Naive thymus-derived CD8-positive, alpha-beta T cell (primary cell): ENCODE measurements around the gene ADI1. TPM values are rescaled to one million over a fixed set of nuclear protein-coding genes. Genes with fewer than 3 reads are reported as not detected.
"Not testable (repeated sequence)": the region's sequence is repeated elsewhere in the genome, so short reads cannot be mapped to it uniquely, and the experiment has no call there.

Experiments
- ATAC-seq, 2 donors: fragments of 150-1000 bp; cut with Tn5 transposase in 1 of 2; sonication (Bioruptor Pico), chemical (Tn5 transposase) in 1 of 2; 1 replicate in 1 of 2; 2 replicates in 1 of 2; pipeline ENCODE4 v1.10.0; 2021; ENCODE audit warnings: mild to moderate bottlenecking in 2 of 2, moderate library complexity in 2 of 2
- POLR2A ChIA-PET: fragments of 350-600 bp; sonication (Branson Sonifier 250); formaldehyde crosslinking; loops from one replicate; lab custom pipeline; 2021; ENCODE audit warnings: antibody characterized with exemption; lab: Charles Lee
- DNase-seq, 10 donors: peaks; one replicate each; pipeline versions ENCODE4 v3.0.0 to v3.0.0-alpha.2; 2020 to 2022
- H3K27ac Mint-ChIP-seq, 10 donors: one replicate each; pipeline ENCODE4 v1.8.0; 2020 to 2022; ENCODE audit warnings: mild to moderate bottlenecking in 10 of 10, mixed read lengths in 10 of 10, moderate library complexity in 4 of 10, inconsistent platforms in 1 of 10
- H3K27me3 Mint-ChIP-seq, 5 donors: one replicate each; pipeline ENCODE4 v1.8.0; 2021 to 2022; ENCODE audit warnings: mixed read lengths in 5 of 5
- H3K36me3 Mint-ChIP-seq, 3 donors: one replicate each; pipeline ENCODE4 v1.8.0; 2020 to 2022; ENCODE audit warnings: mixed read lengths in 3 of 3, mild to moderate bottlenecking in 2 of 3, inconsistent platforms in 1 of 3
- H3K4me1 Mint-ChIP-seq, 4 donors: one replicate each; pipeline ENCODE4 v1.8.0; 2021 to 2022; ENCODE audit warnings: mixed read lengths in 4 of 4
- H3K4me3 Mint-ChIP-seq, 10 donors: one replicate each; pipeline ENCODE4 v1.8.0; 2020 to 2022; ENCODE audit warnings: mild to moderate bottlenecking in 10 of 10, mixed read lengths in 10 of 10, moderate library complexity in 6 of 10, inconsistent platforms in 1 of 10
- H3K9me3 Mint-ChIP-seq, 9 donors: one replicate each; pipeline ENCODE4 v1.8.0; 2020 to 2022; ENCODE audit warnings: mixed read lengths in 9 of 9, mild to moderate bottlenecking in 3 of 9, inconsistent platforms in 1 of 9, moderate library complexity in 1 of 9
- polyA plus RNA-seq, 3 donors: library from polyadenylated mRNA; unstranded; fragments of 300-500 nt; fragmentation: Illumina TruSeq; gene quantifications; one replicate each; pipeline ENCODE4 v1.2.3, GENCODE V29; 2021
- total RNA-seq, 8 experiments: library from RNA in 2 of 8; stranded (reverse) in 2 of 8; gene quantifications; one replicate each; pipeline ENCODE4 v1.2.3 and lab custom pipeline; 2021 to 2026

ADI1 gene
- total and polyA plus RNA-seq, 5 experiments from 2014 or later, result 22.0 to 33.2 (median 28.5) TPM

DNA sequence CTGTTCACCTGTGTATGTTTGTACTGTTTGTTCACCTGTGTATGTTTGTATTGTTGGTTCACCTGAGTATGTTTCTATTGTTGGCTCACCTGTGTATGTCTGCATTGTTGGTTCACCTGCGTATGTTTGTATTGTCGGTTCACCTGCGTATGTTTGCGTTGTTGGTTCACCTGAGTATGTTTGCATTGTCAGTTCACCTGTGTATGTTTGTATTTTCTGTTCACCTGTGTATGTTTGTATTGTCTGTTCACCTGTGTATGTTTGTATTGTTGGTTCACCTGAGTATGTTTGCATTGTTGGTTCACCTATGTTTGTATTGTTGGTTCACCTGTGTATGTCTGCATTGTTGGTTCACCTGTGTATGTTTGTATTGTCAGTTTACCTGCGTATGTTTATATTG is 14.6 kb downstream of the ADI1 start:
- POLR2A ChIA-PET, result no interaction called here
- peak overlapping the region in 2 of 10 donors; percentile 32 to 56 for H3K27ac Mint-ChIP-seq
- no peaks in the 10 kb centered on the region for H3K27me3 Mint-ChIP-seq
- H3K4me3 Mint-ChIP-seq, result no peak overlapping the region
- peaks cover 0 to 14% (median 2%) of the 10 kb centered on the region in 9 donors for H3K9me3 Mint-ChIP-seq
- ATAC-seq (no peak), DNase-seq (no peak)
- peaks cover 13 to 73% (median 33%) of the 10 kb centered on the region in 3 donors for H3K36me3 Mint-ChIP-seq
- H3K4me1 Mint-ChIP-seq, result peaks cover 0 to 10% (median 5%) of the 10 kb centered on the region in 4 donors

DNA sequence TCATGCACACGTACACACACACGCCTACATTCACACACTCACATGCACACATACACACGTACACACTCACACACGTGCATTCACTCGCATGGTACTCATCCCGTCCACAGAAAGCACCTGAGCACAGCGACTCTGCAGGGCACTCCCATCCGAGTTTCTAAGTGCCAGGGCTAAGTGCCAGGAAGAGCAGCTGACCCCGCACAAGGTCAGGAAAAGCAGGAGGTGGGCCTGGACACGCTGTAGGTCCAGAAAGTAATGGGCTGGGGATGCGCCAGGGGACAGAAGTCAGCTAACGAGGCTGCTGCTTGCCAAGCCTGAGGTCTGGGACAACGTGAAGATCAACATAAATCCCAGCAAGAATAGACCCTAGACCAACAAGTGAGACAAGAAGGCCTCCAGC is 15.8 kb downstream of the ADI1 start:
- POLR2A ChIA-PET, result no interaction called here
- peaks cover 12 to 76% (median 31%) of the 10 kb centered on the region in 3 donors for H3K36me3 Mint-ChIP-seq
- no peaks in the 10 kb centered on the region for H3K27me3 Mint-ChIP-seq
- ATAC-seq (no peak), DNase-seq (no peak)
- H3K4me1 Mint-ChIP-seq, result peaks cover 0 to 10% (median 4%) of the 10 kb centered on the region in 4 donors
- H3K9me3 Mint-ChIP-seq, result peaks cover 0 to 12% (median 2%) of the 10 kb centered on the region in 9 donors
- no peak overlapping the region for H3K4me3 Mint-ChIP-seq
- peak overlapping the region in 3 of 10 donors; percentile 29 to 71 (median 45) for H3K27ac Mint-ChIP-seq

DNA sequence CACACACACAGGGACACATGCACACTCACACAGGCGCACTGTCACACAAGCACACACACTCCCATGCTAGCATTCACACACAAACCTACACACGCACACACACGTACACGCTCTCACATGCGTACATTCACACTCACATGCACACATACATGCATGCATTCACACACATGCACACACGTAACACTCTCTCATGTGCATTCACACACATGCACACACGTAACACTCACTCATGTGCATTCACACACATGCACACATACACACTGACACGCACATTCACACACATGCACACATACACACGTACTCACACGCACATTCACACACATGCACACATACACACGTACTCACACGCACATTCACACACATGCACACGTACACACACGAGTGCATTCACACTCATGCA is 16.3 kb downstream of the ADI1 start:
- peaks cover 0 to 10% (median 0%) of the 10 kb centered on the region in 9 donors for H3K9me3 Mint-ChIP-seq
- H3K4me3 Mint-ChIP-seq, result no peak overlapping the region
- H3K27ac Mint-ChIP-seq, result no peak overlapping the region
- peaks cover 0 to 10% (median 4%) of the 10 kb centered on the region in 4 donors for H3K4me1 Mint-ChIP-seq
- POLR2A ChIA-PET, result no interaction called here
- ATAC-seq (no peak), DNase-seq (no peak)
- no peaks in the 10 kb centered on the region for H3K27me3 Mint-ChIP-seq
- peaks cover 9 to 77% (median 33%) of the 10 kb centered on the region in 3 donors for H3K36me3 Mint-ChIP-seq

DNA sequence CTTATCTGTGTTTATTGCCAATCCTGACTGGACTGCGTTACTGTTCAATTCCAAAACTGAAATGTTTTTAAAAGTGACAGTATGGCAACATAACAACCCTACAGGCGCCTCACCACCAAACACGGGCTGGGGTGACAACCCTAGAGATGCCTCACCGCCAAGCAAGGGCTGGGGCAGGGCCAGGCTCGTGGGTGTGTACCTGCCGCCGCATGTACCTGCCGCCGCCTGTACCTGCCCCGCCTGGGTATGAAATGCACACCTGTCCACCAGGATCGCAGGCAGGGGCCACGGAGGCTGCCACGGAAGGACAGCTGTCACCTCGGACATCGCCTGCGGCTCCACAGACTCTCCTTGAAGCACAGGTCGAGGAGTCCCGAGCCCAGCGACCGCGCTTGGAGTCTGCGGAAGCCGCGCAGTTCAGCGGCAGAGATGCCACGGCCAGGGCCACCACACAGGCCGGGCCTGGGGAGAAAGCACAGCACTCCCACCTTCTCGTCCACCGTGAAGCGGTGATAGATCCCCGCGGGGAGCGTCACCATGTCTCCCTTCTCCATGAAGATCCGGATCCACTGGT is 18.9 kb downstream of the ADI1 start:
- Mint-ChIP-seq H3K9me3 (no peaks in the 10 kb centered on the region), H3K27me3 (no peaks in the 10 kb centered on the region), H3K36me3 (peaks cover 4 to 75% (median 36%) of the 10 kb centered on the region in 3 donors), H3K4me3 (no peak overlapping the region), H3K4me1 (peaks cover 0 to 7% (median 3%) of the 10 kb centered on the region in 4 donors), H3K27ac (no peak overlapping the region)
- DNase-seq (no peak), ATAC-seq (no peak)
- POLR2A ChIA-PET, result no interaction called here

DNA sequence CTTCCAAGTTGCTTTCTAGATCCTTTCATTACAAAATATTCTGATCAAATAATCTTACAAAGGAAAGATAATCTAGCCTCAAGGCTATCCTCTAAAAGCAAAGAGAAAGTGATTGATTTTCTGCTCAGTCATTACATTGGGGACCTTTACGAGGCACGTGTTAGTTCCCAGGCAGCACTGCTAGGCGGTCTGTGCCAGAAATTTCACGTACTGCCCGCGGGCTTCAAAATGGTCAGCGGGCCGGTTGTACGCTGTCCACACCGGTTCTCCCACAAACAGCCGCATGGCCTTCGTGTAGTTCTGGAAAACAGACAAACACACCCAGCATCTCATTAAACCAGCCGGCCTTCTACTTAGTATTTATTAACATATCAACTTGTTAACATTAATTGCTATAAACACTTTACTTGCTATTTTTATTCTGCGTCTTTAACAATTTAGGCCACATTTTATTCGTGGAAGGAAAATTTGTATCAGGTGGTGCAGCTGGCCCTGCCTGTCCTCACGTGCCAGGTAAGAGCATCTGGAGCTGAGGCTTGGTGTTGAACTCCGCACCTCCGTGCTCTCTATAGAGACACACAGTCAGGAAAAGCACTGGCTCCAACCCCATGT is 20.4 kb downstream of the ADI1 start:
- peaks cover 4 to 64% (median 34%) of the 10 kb centered on the region in 3 donors for H3K36me3 Mint-ChIP-seq
- ATAC-seq, result no peak

DNA sequence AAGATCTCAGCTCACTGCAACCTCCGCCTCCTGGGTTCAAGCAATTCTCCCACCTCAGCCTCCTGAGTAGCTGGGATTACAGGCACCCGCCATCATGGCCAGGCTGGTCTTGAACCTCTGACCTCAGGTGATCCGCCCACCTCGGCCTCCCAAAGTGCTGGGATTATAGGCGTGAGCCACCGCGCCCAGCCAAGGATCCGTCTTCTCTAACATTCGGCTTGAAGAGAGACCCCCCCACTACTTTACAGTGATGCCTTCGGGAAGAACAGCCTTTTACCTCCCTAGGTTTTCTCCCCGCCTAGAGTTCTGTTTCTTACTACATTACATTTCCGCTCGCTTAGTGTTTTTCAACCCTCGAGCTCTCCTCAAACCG is 22.6 kb downstream of the ADI1 start:
- H3K4me1 Mint-ChIP-seq, POLR2A ChIA-PET, H3K27me3 Mint-ChIP-seq, H3K27ac Mint-ChIP-seq, H3K4me3 Mint-ChIP-seq, DNase-seq, H3K9me3 Mint-ChIP-seq, ATAC-seq: not testable (repeated sequence)
- H3K36me3 Mint-ChIP-seq, result peaks cover 0 to 51% (median 34%) of the 10 kb centered on the region in 3 donors

More for the DNA sequence above, 20.4 kb downstream of the ADI1 start:
- no peaks in the 10 kb centered on the region for H3K9me3 Mint-ChIP-seq
- peaks cover 0 to 4% (median 0%) of the 10 kb centered on the region in 4 donors for H3K4me1 Mint-ChIP-seq
- H3K27me3 Mint-ChIP-seq, result no peaks in the 10 kb centered on the region
- H3K4me3 Mint-ChIP-seq, result no peak overlapping the region
- H3K27ac Mint-ChIP-seq, result peak overlapping the region in 1 of 10 donors; percentile 39
- DNase-seq, result no peak
- POLR2A ChIA-PET, result no interaction called here

DNA sequence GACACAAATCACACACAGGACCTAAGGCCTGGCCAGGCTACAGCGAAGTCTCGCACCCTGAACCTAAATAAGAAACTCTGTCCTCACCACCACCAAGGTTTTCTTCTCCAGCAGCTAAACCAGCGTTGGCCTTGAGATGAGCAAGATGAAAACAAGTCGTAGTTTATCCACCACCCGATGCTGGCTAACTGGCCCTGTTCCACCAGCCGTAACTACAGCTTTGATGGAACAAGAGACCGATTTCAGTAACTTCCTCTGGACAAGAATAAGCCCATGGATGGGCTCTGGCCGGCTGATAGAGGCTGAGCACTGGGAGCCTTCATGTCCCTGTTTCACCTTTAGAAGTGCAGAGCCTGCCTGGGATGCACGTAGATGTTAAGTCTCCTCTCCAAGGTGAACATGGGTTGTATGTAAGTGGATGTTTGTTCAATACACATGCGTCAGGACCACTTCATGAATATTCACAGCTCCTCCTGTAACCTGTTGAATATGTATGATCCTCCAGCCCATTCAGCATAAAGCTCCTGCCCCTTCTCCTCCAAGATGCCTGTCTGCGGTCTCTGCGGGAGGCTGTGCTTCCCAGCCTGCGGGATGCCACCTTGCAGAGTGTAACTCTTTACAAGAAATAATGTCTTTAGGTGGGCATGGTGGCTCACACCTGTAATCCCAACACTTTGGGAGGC is 24.2 kb downstream of the ADI1 start:
- ATAC-seq (no peak), DNase-seq (no peak)
- POLR2A ChIA-PET, result interaction anchor here (0.5 kb wide), 1 partner anchor 24 kb away, joined by 4 read pairs; no protein-coding TSS in a partner anchor

DNA sequence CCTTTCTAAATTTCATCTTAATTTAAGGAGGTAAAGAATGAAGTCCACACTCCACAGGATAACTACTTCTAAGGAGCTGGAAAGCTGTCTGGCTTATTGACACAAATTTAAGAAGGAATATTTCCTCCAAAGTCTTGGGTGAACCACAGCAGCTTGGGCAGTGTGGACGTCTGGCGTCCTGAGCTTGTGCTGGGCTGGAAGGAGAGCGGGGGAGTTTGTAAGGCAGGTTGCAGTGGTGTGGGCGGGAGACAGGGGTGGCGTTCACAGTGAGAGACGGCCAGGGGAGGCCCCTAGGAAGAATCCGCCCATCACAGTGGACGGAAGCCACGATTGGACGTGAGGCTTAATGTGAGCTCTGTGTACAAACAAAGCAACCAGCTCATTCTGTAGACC is 25.7 kb downstream of the ADI1 start:
- ATAC-seq (peak in 1 of 2 donors; percentile 89), DNase-seq (no peak)
- Mint-ChIP-seq H3K4me3 (peak overlapping the region in 3 of 10 donors; percentile 8 to 52 (median 22)), H3K27ac (peak overlapping the region in 3 of 10 donors; percentile 34 to 80 (median 78)), H3K9me3 (no peaks in the 10 kb centered on the region), H3K36me3 (peaks cover 0 to 24% (median 23%) of the 10 kb centered on the region in 3 donors), H3K27me3 (no peaks in the 10 kb centered on the region), H3K4me1 (peaks cover 0 to 7% (median under 1%) of the 10 kb centered on the region in 4 donors)
- POLR2A ChIA-PET, result interaction anchor here (1.0 to 1.4 kb wide), 3 partner anchors 25 to 116 kb away, joined by 3 to 9 read pairs (median 4); partner anchors contain the start of genes ADI1, EIPR1 and RNASEH1

More for the DNA sequence above, 24.2 kb downstream of the ADI1 start:
- Mint-ChIP-seq H3K36me3 (peaks cover 0 to 37% (median 29%) of the 10 kb centered on the region in 3 donors), H3K4me3 (no peak overlapping the region), H3K27ac (no peak overlapping the region), H3K4me1 (peaks cover 0 to 7% (median under 1%) of the 10 kb centered on the region in 4 donors), H3K27me3 (no peaks in the 10 kb centered on the region), H3K9me3 (no peaks in the 10 kb centered on the region)

DNA sequence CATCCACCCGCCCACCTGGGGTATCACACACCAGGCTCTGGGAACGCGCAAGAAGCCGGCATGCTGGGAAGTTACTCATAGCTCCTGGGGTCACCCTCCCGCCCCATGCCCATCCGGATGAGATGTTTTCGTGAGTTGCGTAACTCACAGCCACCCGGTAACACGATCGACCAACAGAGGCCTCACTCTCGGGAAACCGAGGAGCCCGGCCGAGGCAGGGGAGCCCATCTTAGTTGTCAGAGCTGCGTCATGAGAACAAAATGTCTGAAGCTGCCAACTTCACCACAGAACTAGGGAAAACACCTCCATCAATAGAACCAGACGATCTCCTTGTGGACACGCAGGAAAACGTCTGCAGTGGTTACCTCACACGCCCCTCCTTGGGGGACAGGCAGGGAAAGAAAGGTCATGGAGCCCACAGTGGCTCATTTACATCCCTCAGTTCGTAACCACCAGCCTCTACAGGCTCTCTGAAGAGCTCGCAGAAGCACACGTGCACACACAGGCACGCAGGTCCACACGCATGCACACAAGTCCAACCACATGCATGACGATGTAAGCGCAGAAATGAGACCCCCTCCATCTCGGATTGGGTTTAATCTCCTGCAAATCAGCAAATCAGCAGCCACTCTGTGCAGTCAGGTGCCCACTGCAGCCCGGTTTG is 26.2 kb downstream of the ADI1 start:
- peaks cover 0 to 7% (median under 1%) of the 10 kb centered on the region in 4 donors for H3K4me1 Mint-ChIP-seq
- no peaks in the 10 kb centered on the region for H3K9me3 Mint-ChIP-seq
- H3K27ac Mint-ChIP-seq, result no peak overlapping the region
- H3K36me3 Mint-ChIP-seq, result peaks cover 0 to 18% (median 18%) of the 10 kb centered on the region in 3 donors
- ATAC-seq (no peak), DNase-seq (no peak)
- no peaks in the 10 kb centered on the region for H3K27me3 Mint-ChIP-seq
- H3K4me3 Mint-ChIP-seq, result no peak overlapping the region
- POLR2A ChIA-PET, result interaction anchor here (1.2 to 1.4 kb wide), 2 partner anchors 26 to 65 kb away, joined by 3 to 9 read pairs; partner anchors contain the start of genes ADI1 and RNASEH1

DNA sequence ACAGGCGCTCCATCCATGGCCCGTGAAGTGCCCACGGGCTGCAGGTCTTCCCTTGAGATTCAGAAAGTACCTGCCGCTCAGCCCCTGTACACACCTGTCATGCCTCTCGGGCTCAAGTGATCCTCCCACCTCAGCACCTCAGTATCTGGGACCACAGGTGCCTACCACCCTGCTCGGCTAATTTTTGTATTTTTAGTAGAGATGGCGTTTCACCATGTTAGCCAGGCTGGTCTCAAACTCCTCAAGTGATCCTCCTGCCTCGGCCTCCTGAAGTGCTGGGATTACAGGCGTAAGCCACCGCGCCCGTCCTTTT is 26.9 kb downstream of the ADI1 start:
- H3K4me1 Mint-ChIP-seq, DNase-seq, H3K9me3 Mint-ChIP-seq, ATAC-seq, H3K4me3 Mint-ChIP-seq, H3K27me3 Mint-ChIP-seq, H3K27ac Mint-ChIP-seq, POLR2A ChIA-PET: not testable (repeated sequence)
- peaks cover 0 to 13% (median 13%) of the 10 kb centered on the region in 3 donors for H3K36me3 Mint-ChIP-seq

DNA sequence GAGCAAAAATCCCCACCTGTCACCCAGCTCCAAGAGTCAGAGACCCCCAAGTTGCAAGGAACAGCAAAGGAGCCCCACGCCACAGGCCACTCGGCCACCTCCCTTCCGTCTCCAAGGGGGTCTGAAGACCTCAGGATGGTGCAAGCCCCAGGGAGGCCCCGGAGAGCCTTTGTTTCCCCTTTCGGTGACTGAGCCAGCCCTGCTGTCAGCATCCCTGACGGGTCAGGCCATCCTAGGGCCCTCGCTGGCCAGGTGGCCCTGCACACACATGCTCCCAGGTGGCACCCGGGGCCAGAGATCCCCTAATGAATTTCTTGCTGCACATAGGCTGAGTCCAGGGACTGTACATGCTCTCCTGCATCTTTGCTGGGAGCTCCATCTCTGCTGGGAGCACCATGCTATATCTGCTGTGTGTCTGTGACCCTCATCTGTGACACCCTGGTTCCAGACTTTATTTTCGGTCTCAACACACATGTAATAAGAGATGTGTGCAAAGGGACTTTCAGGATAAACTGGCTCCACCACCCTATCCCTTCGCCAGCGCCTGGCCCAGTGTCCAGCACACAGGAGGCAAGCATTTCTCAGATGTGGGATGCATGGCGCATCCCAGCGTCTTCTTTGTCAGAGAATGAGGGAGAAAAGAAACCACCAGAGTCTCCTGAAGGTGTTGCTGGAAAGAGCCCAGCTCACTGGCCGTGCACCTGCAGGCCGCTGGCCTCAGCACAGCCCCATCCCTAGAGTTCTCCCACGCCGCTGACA is 27.4 kb downstream of the ADI1 start:
- peaks cover 0 to 7% (median under 1%) of the 10 kb centered on the region in 4 donors for H3K4me1 Mint-ChIP-seq
- H3K4me3 Mint-ChIP-seq, result no peak overlapping the region
- H3K9me3 Mint-ChIP-seq, result no peaks in the 10 kb centered on the region
- H3K27ac Mint-ChIP-seq, result peak overlapping the region in 2 of 10 donors; percentile 22 to 46
- ATAC-seq (no peak), DNase-seq (no peak)
- peaks cover 0 to 10% (median 8%) of the 10 kb centered on the region in 3 donors for H3K36me3 Mint-ChIP-seq
- POLR2A ChIA-PET, result interaction anchor here (1.5 kb wide), 1 partner anchor 114 kb away, joined by 3 read pairs; the partner anchor contains the start of gene EIPR1
- H3K27me3 Mint-ChIP-seq, result no peaks in the 10 kb centered on the region

DNA sequence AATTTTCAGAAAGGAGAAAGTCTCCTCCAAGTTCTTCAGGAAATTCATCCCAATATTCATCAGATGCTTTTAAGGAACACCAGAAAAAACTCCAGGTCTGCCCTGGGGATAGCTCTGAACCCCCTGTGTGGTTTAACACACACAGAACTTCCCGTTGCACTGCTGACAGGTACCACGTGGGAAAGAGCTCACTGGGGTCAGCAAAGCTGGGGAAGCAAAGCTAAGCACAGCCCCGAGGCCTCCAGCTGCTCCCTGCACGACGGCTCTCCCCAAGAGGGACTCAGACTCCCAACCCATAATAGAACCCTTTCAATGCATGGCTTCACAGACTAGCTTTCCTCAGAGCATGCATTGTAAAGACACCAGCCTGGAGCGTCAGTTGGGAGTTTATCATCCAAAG is 28.0 kb downstream of the ADI1 start:
- ATAC-seq, result no peak

More for the DNA sequence above, 28.0 kb downstream of the ADI1 start:
- Mint-ChIP-seq H3K27ac (peak overlapping the region in 1 of 10 donors; percentile 22), H3K4me1 (peaks cover 0 to 7% (median under 1%) of the 10 kb centered on the region in 4 donors), H3K4me3 (no peak overlapping the region), H3K9me3 (no peaks in the 10 kb centered on the region), H3K36me3 (peaks cover 0 to 4% (median 4%) of the 10 kb centered on the region in 3 donors), H3K27me3 (no peaks in the 10 kb centered on the region)
- DNase-seq, result no peak
- POLR2A ChIA-PET, result interaction anchor here (1.5 kb wide), 1 partner anchor 114 kb away, joined by 3 read pairs; the partner anchor contains the start of gene EIPR1
